ENCODE results near the gene RFTN1.
"Not testable (repeated sequence)": the region's sequence is repeated elsewhere in the genome, so short reads cannot be mapped to it uniquely, and the experiment has no call there.

Gene RFTN1

DNA sequence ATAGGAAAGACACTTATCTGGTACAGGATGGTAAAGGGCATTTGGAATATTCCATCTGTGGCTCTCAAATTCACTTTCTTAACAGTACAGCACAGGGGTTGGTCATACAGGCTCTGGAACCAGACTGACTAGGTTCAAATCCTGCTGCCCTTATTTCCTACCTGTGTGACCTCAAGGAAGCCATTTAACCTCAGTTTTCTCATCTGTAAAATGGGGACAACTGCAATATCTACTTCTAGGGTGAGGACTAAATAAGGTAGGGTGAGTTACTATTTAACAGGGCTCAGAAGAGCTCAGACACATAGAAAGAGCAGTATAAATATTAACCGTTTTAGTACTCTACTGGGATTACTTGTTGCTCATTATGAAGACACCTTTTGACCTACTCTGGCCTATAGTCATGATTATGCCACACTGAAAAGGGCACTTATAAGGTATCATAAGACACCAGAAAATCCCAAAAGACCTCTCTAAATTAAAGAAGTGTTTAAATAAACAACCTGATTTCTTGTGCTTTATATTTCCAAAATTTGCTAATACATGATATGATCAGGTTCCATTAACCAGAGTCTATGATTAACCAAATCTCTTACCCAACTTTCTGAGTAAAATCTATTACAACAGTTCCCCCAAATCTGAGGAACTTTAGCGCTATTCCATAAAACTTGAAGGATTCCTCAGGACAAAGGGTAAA is 6.5 kb downstream of the RFTN1 start:
- no peak for DNase-seq

DNA sequence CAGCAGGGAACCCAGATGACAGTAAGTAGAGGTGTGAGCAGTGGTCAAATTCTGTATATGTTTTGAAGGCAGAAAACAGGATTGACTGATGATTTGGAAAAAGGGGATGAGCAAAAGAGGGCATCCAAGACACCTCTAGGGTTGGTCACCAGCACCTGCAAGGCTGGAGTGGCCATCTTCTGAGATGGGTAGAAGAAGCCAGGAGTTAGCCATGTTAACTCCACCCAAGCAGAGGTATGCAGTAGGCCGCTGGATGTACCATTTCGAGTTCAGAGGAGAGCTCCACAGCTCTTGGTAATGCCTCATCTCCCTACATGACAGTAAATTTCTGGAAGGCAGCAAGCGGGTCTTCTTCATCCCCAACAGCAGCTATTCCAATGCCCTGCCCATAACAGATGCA is 7.0 kb downstream of the RFTN1 start:
- DNase-seq, result no peak

DNA sequence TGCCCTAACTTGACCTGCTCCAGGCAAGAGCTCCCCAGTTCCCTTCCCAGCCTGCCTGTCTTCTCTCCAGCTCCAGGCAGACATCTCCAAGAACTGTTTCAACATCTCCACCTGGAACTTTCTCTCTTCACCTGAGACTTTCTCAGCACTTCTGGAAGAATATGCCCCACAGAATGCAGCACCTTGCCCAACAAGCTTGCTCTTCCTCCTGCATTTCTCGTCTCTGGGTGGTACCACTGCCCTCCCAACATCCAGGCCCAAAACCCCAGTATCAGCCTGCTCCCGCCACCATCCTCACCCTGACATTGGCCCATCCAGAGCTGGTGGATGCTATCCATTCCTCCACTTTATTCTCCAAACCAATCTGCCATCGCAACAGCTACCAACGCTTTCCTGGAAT is 8.8 kb downstream of the RFTN1 start:
- no peak for DNase-seq

DNA sequence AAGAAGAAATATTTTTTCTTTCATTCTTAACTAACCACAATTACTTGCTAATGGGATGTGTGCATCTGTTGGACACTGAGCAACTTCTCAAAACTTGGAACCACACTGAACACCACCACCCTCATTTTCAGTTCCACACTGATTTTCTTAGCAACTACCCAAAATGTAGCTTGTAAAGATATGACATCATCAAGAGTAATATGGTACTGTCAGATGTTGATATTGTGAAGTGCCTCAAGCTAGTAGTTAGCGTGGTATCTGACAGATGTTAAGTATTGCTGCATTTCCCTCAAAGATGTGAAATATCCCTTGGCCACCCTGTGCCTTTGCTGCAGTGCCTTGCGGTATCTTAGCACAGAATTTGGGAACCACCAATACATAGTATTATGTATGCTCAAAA is 9.3 kb downstream of the RFTN1 start:
- peak in 1 of 5 donors; percentile 29 for DNase-seq

DNA sequence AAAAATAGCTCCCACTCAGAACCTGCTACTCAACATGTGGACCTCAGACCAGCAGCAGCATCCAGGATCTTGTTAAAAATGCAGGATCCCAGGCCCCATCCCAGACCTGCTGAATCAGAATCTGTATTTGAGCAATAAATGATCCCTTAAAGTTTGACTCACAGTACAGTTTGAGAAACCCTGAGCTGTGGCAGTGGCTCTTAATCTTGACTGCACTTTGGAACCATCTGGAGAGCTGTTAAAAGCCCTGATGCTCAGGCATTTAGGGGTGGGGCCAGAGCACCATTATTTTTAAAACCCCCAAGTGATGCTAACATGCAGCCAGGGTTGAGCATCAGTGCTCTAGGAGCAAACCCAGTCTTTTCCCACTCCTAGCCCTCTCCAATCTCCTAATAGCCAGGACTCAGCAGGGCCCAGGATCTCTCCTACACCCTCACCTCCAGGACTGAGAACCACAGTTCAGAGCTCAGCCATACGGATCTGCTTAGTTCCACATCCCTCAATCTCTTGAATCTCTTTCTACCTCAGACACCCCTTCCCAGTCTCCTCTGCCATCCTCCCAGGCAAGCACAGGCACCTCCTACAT is 10.2 kb downstream of the RFTN1 start:
- DNase-seq, result no peak

DNA sequence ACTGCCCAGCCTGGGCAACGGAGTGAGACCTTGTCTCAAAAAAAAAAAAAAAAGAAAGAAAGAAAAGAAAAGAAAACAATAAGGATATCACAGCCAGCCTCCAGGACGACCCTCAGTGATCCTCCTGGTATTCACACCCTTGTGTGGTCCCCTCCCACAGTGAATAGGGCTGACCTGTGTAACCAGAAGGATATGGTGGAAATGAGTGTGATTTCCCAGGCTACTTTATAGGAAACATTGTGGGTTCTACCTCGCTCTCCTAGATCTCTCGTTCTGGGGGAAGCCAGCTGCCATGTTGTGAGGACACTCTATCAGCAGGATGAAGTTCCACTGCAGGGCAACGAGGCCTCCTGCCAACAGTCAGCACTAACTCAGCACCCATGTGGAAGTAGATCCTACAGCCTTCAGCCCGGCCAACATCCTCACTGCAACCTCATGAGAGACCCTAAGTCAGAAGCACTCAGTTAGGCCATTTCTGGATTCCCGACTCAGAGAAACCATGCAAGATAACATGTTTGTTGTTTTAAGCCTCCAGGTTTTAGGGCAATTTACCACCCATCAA is 11.1 kb downstream of the RFTN1 start:
- DNase-seq, result no peak

DNA sequence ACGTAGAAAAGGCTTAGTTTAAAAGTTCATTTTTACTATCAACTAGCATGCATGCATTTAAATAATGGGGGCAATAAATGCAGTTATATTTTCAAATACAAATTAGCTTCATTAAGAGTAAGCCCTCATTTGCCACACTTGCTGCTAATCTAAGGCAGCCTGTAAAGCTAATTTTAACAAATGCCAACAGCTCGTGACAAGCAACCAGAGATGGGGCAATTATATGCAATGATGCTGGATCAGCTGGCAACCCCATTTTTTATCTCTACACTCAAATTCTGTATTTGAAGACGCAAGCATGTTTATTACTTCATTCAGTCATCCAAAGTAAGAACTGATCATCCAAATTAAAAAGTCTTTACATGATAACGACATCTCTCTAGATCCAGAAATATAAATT is 12.1 kb downstream of the RFTN1 start:
- no peak for DNase-seq

DNA sequence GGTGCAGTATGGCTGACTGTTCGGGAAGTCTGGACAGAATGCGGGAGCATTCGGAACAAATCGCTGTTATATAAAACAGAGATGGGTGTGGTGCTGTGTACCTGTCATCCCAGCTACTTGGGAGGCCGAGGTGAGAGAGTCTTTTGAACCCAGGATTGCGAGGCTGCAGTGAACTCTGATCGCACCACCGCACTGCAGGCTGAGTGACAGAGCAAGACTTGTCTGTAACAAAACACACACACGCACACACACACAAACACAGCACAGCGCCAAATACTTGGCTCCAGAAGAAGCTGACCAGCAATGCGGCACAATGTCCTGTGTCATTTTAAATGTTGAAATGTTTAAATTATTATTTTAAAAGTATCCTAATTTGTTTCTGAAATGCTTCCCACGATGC is 12.6 kb downstream of the RFTN1 start:
- DNase-seq, result no peak

DNA sequence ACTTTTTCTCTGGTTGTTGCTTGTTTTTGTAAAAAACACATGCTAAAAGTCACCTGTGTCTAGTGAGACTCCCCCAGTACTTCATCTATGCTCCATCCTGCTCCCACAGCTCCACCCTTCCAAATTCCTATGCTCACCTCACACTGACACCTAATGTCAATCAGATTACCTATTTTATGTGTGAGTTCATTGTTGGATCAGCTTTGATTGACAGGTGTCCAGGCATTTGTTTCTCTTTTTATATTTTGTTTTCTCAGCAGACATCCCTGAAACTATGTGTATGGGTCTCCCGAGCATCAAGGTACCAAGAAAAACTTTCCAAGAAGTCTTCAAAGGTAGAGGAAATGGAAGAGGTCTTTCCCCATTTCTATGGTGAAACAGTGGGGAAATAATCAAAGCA is 13.4 kb downstream of the RFTN1 start:
- DNase-seq, result no peak

DNA sequence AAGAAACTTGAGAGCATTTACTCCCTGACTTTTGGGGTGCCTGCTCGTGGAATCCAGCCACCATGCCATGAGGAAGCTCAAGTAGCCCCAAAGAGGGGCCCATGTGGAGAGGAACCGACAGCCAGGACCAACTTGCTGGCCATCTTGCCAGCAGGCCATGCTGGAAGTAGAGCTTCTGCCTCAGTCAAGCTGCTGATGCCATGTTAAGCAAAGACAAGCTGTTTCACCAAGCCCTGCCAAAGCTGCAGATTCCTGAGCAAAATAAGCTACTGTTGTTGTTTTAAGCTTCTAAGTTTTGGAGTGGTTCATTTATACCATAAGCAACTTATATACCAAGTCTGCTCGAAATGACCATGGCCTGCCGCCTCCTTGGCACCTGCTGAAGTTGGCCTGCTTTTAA is 14.1 kb downstream of the RFTN1 start:
- DNase-seq, result no peak

DNA sequence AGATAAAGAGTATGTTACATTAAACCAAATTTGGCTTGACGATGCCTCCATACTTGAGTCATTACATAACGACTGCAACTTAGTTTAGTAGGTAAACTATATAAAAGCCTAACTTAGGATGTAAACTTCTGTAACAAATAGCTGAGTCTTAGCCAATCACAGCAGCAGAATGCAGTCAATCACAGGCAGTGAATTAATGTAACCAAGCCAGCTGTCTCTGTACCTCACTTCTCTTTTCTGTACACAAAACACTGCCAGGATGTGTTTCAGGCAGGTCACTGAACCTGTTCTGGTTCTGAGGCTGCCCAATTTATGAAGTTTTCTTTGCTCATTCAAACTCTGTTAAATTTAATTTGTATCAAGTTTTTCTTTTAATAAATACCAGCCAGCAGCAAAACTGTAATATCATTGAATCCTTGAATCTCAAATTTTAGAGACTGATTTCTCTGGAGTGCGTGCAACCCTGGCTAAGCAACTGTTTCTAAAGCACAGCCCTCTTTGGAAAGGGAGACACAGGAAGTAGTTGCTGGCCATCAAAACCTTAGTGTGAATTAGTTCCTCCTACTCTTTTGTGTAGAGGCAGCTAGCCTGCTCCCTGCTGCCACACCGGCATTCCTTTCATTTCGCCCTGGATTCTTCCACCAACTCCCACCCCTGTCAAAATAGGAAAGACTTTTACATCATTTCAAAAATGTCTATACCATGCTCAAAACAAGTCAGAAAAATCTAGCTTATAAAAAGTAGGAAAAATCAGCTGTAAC is 15.2 kb downstream of the RFTN1 start:
- no peak for DNase-seq

DNA sequence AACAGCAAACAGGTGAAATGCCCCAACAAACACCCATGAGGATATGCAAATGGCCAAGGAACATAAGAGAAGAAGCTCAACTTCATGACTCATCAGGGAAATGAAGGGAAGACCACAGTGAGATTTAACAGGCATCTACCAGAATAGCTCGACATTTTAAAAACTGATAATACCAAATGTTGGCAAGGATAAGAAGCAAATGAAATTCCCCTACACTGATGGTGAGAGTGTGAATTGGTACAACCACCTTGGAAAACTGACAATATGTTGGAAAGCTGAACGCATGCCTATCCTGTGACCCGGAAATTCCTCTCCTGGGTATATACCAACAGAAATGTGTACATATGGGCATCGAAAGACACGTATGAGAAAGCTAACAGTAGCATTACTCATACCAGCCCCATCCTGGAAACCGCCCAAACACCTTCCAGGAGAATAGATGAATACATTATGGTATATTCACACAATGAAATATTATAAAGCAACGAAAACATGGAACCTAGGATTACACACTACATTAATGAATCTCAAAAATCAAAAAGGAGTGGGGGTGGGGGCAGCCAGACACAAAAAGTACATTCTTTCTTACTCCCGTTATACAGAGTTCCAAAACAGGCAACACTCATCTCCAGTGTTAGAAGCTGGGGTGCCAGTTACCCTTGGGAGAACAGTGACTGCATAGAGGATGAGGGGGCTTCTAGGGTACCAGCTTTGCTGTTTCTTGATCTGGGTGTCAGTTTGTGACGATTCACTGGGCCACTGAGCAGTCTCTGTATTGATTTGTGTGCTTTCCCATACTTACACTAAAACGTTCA is 16.9 kb downstream of the RFTN1 start:
- peak in 1 of 5 donors; percentile 30 for DNase-seq

DNA sequence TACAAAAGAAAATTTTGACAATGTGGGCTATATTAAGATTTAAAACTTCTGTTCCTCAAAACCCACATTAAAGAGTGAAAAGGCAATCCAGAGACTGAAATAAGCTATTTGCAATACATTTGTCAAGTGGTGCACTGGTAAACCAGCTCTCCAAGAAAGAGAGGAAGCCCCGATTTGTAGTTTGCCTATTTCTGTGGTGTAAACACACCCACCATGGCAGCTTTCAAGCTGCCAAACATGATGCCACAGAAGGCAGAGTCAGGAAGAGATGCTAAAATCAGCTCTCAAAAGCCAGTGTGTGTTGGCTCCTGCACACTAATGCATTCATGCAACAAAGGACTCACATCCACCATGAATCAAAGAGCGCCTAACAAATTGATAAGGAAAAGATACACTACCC is 17.5 kb downstream of the RFTN1 start:
- DNase-seq, result peak in 1 of 5 donors; percentile 30

DNA sequence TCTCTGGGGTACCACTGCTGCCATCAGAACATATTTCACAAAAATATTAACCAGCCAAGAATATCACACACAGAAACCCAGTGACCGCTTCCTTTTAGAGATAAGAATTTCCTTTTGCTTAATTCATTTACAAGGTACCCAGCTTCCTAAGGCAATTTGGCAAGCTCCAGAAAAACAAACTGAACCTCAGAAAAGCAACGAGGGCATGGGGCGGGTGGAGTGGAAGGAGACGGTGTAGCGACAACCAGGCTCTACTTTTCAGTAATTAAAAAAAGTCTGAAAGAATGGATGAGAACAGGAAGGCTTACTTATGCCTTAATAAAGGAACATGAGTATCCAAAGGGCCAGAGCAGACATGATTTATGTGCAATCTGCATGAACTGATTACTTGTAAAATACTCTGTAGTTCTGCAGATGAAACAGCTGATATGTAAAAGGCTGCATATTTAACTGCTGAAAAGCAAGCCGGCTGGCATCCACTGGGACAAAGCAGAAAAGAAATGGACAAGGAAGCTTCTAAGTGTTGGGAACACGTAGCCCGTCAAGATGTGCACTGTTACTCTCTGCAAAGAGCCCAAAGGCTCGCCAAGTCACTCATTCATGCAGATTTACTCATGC is 18.6 kb downstream of the RFTN1 start:
- no peak for DNase-seq

DNA sequence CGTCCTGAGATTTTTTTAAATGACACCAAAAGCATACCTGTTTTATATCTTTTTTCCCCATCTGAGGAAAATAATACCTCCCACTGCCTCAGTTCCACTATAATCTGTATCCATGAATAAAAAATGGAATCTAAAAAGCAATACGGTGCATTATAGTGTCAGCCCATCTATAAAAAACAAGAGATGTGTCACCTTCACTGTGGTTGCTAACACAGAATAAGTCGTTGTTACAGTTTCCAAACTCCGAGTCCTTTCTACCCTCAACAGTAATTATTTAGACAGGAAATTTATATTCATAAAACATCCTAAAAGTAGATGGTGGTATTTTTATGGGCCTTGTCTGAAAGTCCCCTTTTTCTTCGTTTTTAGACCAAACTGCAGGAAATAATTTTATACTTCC is 19.4 kb downstream of the RFTN1 start:
- DNase-seq, result no peak

DNA sequence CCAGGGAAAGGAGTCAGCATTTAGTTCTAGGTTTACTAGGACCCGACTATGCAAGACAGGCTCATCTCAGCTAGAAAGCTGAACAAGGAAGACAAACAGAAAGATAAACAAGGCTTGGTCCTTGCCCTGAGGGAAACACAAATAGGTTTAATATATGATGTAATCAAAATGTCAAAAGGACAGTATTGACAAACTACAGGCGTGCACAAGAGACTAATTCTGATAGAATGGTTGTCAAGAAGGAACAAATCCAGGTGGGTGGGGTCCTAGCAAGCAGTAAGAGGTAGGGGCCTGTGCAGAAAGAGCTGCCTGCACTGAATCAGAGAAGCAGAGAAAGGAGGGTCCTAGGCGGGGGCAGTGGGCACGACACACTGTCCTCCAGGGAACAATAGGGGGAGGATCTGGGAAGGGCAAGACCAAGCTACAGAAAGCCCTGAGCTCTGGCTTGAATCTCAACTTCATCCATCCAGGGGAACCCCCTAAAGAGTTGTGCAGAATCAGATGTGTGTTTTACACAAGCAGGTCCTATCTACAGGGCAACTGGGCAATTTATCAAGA is 23.4 kb downstream of the RFTN1 start:
- no peak for DNase-seq

DNA sequence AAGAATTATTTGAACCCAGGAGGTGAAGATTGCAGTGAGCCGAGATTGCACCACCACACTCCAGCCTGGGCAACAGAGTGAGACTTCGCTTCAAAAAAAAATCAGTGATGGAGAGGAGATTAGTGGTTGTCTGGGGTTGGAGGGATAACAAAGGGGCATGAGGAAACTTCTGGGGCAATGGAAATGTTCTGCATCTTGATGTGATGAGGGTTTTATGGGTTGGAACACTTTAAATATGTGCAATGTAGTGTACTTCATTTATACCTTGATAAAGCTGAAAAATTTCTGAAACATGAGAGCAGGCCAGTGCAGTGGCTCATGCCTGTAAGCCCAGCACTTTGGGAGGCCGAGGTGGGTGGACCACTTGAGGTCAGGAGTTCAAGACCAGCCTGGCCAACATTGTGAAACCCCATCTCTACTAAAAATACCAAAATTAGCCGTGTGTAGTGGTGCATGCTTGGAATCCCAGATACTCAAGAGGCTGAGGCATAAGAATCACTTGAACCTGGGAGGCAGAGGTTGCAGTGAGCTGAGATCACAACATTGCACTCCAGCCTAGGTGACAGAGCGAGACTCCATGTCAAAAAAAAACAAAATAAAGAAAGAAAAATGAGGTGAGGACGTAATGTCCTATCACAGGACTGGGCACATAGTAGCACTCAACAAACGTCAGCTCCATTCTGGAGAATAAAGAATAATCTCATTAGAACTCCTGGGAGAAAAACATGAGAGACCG is 24.0 kb downstream of the RFTN1 start:
- not testable (repeated sequence) for DNase-seq

DNA sequence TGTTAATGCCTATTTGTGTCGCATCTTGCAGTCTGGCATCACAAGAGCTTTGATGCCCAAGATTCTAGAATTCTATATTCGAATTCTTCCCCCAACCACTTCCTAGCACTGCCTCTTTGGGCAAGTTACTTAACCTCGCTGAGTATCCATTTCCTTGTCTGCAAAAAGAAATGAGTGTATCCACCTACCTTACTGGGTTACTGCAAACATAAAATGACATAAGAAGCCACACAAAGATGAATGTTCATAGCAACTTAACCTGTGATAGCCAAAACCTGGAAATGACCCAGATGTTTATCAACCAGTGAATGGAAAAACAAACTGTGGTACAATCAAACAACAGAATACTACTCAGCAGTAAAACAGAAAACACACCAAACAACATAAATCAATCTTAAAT is 24.9 kb downstream of the RFTN1 start:
- DNase-seq, result no peak

DNA sequence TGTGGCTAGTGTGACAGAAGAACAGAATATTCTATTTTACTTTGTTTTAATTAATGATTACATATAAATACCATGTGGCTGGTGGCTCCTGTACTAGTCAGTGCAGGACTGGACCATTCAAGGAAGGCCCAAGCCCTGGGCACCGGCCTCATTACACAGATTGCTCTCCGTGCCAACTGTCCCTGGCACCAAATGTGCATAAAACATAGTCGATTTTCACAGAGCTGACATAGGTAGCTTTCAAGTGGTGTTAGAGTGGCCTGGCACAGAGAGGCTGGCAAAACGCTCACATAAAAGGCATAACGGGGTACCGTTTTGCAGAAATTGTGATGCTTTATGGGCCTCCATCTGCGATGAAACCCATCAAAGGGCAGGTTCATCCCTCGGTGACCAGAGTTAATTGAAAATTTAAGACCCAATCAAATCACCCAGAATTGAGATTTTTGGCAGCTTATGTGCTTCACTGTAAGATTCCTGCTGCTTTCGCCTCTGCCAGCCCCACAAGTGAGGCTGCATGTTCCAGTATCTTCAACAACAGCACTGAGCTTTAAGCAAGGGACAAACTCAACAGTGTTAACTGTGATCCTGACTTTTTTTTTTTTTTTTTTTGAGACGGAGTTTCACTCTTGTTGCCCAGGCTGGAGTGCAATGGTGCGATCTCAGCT is 25.9 kb downstream of the RFTN1 start:
- no peak for DNase-seq

DNA sequence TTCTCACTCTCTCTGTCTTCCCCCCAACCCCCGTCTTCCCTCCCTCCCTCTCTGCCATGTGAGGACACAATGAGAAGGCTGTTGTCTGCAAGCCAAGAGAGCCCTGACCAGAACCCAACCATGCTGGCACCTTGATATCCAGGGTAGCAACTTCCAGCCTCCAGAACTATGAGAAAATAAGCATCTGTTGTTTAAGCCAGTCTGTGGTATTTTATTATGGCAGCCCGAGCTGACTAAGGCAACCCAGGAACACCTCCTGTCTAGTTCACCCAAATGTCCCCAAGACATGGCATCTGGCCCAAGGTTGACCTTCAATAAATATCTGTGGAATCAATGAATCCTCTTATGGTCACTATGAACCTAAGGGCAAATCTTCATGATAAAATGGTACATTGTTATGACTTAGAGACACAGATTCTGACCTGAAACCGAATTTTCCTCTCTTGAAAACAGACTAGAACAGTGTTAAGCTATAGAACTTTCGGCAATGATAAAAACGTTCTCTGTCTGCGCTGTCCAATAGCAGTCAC is 26.5 kb downstream of the RFTN1 start:
- no peak for DNase-seq

DNA sequence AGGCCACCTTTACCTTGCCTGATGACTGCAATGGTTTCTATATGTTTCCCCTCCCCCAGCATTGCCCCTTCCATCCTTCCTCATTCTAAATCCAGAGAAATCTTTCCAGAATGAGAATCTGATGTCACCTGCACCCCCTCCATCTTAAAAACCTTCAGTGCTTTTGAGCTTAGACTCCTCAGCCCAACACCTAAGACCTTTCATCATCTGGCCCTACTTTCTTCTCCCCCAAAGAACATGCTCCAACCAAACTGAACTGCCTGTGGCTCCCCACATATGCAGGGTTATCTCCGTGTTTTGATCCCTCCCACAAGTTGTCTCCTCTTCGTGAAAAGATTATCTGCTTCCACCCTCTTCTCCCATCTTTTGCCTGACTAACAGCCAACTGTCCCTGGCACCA is 27.3 kb downstream of the RFTN1 start:
- DNase-seq, result no peak
